KMS-11 (cell line): Measurements from ENCODE around the gene UTP3.
A peak's percentile ranks its signal among the peaks of the same experiment; 100 is the strongest.
"Not testable (repeated sequence)": the region's sequence is repeated elsewhere in the genome, so short reads cannot be mapped to it uniquely, and the experiment has no call there.

Experiments used
- H2AFZ ChIP-seq: fragments of 200-600 bp; sonication (generic); 2 replicates; pipeline ENCODE4 v1.6.1; 2016; ENCODE audit warnings: antibody characterized with exemption, mixed run types, low read depth
- H3K27ac ChIP-seq: fragments of 200-600 bp; sonication (generic); 2 replicates; pipeline ENCODE4 v1.6.1; 2016; ENCODE audit warnings: mild to moderate bottlenecking, mixed run types
- H3K27me3 ChIP-seq: fragments of 200-600 bp; sonication (generic); 2 replicates; pipeline ENCODE4 v1.6.1; 2017; ENCODE audit warnings: mild to moderate bottlenecking, low read depth, mixed run types, moderate library complexity; ENCODE audit not compliant: insufficient read depth
- H3K36me3 ChIP-seq: fragments of 200-600 bp; sonication (generic); 2 replicates; pipeline ENCODE4 v1.6.1; 2017; ENCODE audit warnings: mild to moderate bottlenecking, mixed run types; ENCODE audit not compliant: insufficient read depth
- H3K4me1 ChIP-seq: fragments of 200-600 bp; sonication (generic); 2 replicates; pipeline ENCODE4 v1.6.1; 2016; ENCODE audit warnings: mild to moderate bottlenecking, low read depth, mixed run types; ENCODE audit not compliant: poor library complexity, severe bottlenecking
- H3K4me2 ChIP-seq: fragments of 200-600 bp; sonication (generic); 2 replicates; pipeline ENCODE4 v1.7.0; 2016; ENCODE audit warnings: mild to moderate bottlenecking, mixed run types
- H3K4me3 ChIP-seq: fragments of 200-600 bp; sonication (generic); IDR thresholded peaks from 2 replicates; pipeline ENCODE4 v1.6.1; 2017; ENCODE audit warnings: low read depth, low read length, mixed read lengths; ENCODE audit not compliant: insufficient read depth
- H3K79me2 ChIP-seq: fragments of 200-600 bp; sonication (generic); 2 replicates; pipeline ENCODE4 v1.6.1; 2016; ENCODE audit warnings: low read depth, mixed run types; ENCODE audit not compliant: insufficient read depth
- H3K9ac ChIP-seq: fragments of 200-600 bp; sonication (generic); 2 replicates; pipeline ENCODE4 v1.6.1; 2016; ENCODE audit warnings: mild to moderate bottlenecking, mixed run types
- H4K20me1 ChIP-seq: fragments of 200-600 bp; sonication (generic); 2 replicates; pipeline ENCODE4 v1.6.1; 2016; ENCODE audit warnings: mild to moderate bottlenecking, mixed run types; ENCODE audit not compliant: insufficient read depth
- CTCF ChIP-seq: fragments of 200-600 bp; sonication (generic); conservative IDR thresholded peaks from 2 replicates; pipeline ENCODE4 v1.6.1; 2017; ENCODE audit warnings: low read depth, mild to moderate bottlenecking, antibody characterized with exemption, low read length, moderate library complexity, mixed read lengths

UTP3 gene

GRCh38 chr4:70691661-70692060, 3.3 kb downstream of the UTP3 start:
- Histone ChIP-seq H4K20me1 (0 out of 2 replicates have a peak, but pooled peaks cover 3% of the 10 kb centered on the region), H3K79me2 (peaks cover 57% of the 10 kb centered on the region), H3K27me3 (no peaks in the 10 kb centered on the region), H3K4me2 (peak overlapping the region; percentile 84), H3K27ac (no peak overlapping the region), H3K9ac (no peak overlapping the region), H2AFZ (no peak overlapping the region), H3K4me3 (no peak overlapping the region), H3K4me1 (peaks cover 47% of the 10 kb centered on the region), H3K36me3 (peaks cover 4% of the 10 kb centered on the region; the same call in 1 of the 2 replicates)
- no peak for TF ChIP-seq CTCF

- not testable (repeated sequence) for H3K27ac ChIP-seq, H3K36me3 ChIP-seq, H3K9ac ChIP-seq, H2AFZ ChIP-seq, H4K20me1 ChIP-seq, H3K27me3 ChIP-seq, H3K4me3 ChIP-seq, H3K4me2 ChIP-seq
- Histone ChIP-seq H3K79me2 (peaks cover 36% of the 10 kb centered on the region), H3K4me1 (peaks cover 34% of the 10 kb centered on the region)
Observed at GRCh38 chr4:70694633-70695032, 6.3 kb downstream of the UTP3 start.

GRCh38 chr4:70698435-70698834, 10.1 kb downstream of the UTP3 start:
- H3K9ac ChIP-seq, H3K36me3 ChIP-seq, H2AFZ ChIP-seq, H3K4me3 ChIP-seq, H3K27me3 ChIP-seq, H4K20me1 ChIP-seq, H3K27ac ChIP-seq, H3K79me2 ChIP-seq, H3K4me2 ChIP-seq: not testable (repeated sequence)
- H3K4me1 ChIP-seq = peaks cover 11% of the 10 kb centered on the region

GRCh38 chr4:70700712-70701111, 12.4 kb downstream of the UTP3 start:
- H2AFZ ChIP-seq = no peak overlapping the region
- no peak for TF ChIP-seq CTCF

GRCh38 chr4:70701271-70701670, 12.9 kb downstream of the UTP3 start:
- Histone ChIP-seq H3K27me3 (no peaks in the 10 kb centered on the region), H3K4me3 (no peak overlapping the region), H3K4me2 (no peak overlapping the region), H3K9ac (no peak overlapping the region), H3K79me2 (peaks cover 9% of the 10 kb centered on the region), H3K4me1 (peaks cover 14% of the 10 kb centered on the region), H3K36me3 (no peaks in the 10 kb centered on the region), H3K27ac (no peak overlapping the region), H4K20me1 (no peaks in the 10 kb centered on the region), H2AFZ (no peak overlapping the region)
- TF ChIP-seq CTCF = no peak

More at GRCh38 chr4:70700712-70701111, 12.4 kb downstream of the UTP3 start:
- Histone ChIP-seq H4K20me1 (no peaks in the 10 kb centered on the region), H3K4me2 (no peak overlapping the region), H3K9ac (no peak overlapping the region), H3K27ac (no peak overlapping the region), H3K4me3 (no peak overlapping the region), H3K27me3 (no peaks in the 10 kb centered on the region), H3K4me1 (peaks cover 13% of the 10 kb centered on the region), H3K36me3 (no peaks in the 10 kb centered on the region), H3K79me2 (peaks cover 3% of the 10 kb centered on the region; the same call in 1 of the 2 replicates)

GRCh38 chr4:70702592-70702991, 14.3 kb downstream of the UTP3 start:
- H3K36me3 ChIP-seq, H3K4me3 ChIP-seq, H4K20me1 ChIP-seq, H3K9ac ChIP-seq, H3K27ac ChIP-seq, H3K27me3 ChIP-seq, H2AFZ ChIP-seq: not testable (repeated sequence)
- H3K4me2 ChIP-seq = peak overlapping the region; percentile 64; the same call in 1 of the 2 replicates
- peaks cover 22% of the 10 kb centered on the region for H3K79me2 ChIP-seq
- peaks cover 27% of the 10 kb centered on the region for H3K4me1 ChIP-seq
